Measurements from ENCODE around the gene ASXL2. TPM values are rescaled to one million over a fixed set of nuclear protein-coding genes. Genes with fewer than 3 reads are reported as not detected.

The ASXL2 gene
- polyA plus RNA-seq, 3 donors, result 3.6 to 13.4 (median 7.1) TPM

- Histone ChIP-seq H3K79me2 (ENCODE audit: insufficient read depth, low read length) (peaks cover 20% of the 10 kb centered on the region), H3K9me3 (replicated peaks in 1 of 2; ENCODE audit: control insufficient read depth in 1 of 2, insufficient read depth in 1 of 2, low read length in 2 of 2) (no peaks in the 10 kb centered on the region), H3K36me3 (replicated peaks in 1 of 2; ENCODE audit: control insufficient read depth in 1 of 2, insufficient read depth in 2 of 2, low read length in 2 of 2) (peaks cover 33 to 80% of the 10 kb centered on the region in 2 donors), H3K4me2 (replicated peaks; ENCODE audit: extremely low read depth, low read length, poor library complexity, severe bottlenecking) (no peak overlapping the region), H2AFZ (ENCODE audit: insufficient read depth, low read depth, low read length, poor library complexity, severe bottlenecking) (no peak overlapping the region), H4K20me1 (ENCODE audit: insufficient read depth, low read length) (peaks cover 69% of the 10 kb centered on the region), H3K27me3 (ENCODE audit: control insufficient read depth in 2 of 2, insufficient read depth in 2 of 2, low read length in 2 of 2) (no peaks in the 10 kb centered on the region), H3K27ac (ENCODE audit: low read depth in 1 of 2, low read length in 2 of 2) (no peak overlapping the region), H3K4me3 (replicated peaks in 1 of 3; ENCODE audit: low read depth in 2 of 3, low read length in 3 of 3) (no peak overlapping the region), H3K4me1 (ENCODE audit: control insufficient read depth in 1 of 2, insufficient read depth in 2 of 2, low read length in 2 of 2) (no peaks in the 10 kb centered on the region), H3K9ac (ENCODE audit: insufficient read depth, low read length, poor library complexity, severe bottlenecking) (no peak overlapping the region)
- H3K36me3 Mint-ChIP-seq, result peaks cover 51 to 70% of the 10 kb centered on the region in 2 donors
- H3K9me3 Mint-ChIP-seq, result no peaks in the 10 kb centered on the region
- no peak overlapping the region for H3K4me3 Mint-ChIP-seq
- H3K27ac Mint-ChIP-seq, result peak overlapping the region in 1 of 7 donors; percentile 10
- no peak for TF ChIP-seq CTCF (IDR thresholded peaks at IDR 0.05)
- intact Hi-C loops (cut with micrococcal nuclease), result no loop called here
- H3K27me3 Mint-ChIP-seq (ENCODE audit: low read depth in 3 of 3), result no peaks in the 10 kb centered on the region
- peaks cover 3% of the 10 kb centered on the region for H3K4me1 Mint-ChIP-seq
- DNase-seq, result no peak
- no CpG with 5 or more reads among the region's 2 CpGs for WGBS (ENCODE audit: insufficient coverage)
These were observed 72.3 kb downstream of the ASXL2 start for GRCh38 chr2:25805987-25806386.

- H3K9me3 Mint-ChIP-seq, result no peaks in the 10 kb centered on the region
These were observed 73.9 kb downstream of the ASXL2 start for GRCh38 chr2:25804338-25804737.

More at GRCh38 chr2:25804338-25804737, 73.9 kb downstream of the ASXL2 start:
- peaks cover 65% of the 10 kb centered on the region for H4K20me1 ChIP-seq (ENCODE audit: insufficient read depth, low read length)
- intact Hi-C loops (cut with micrococcal nuclease), result no loop called here
- no peak overlapping the region for H3K27ac Mint-ChIP-seq
- no peaks in the 10 kb centered on the region for H3K9me3 ChIP-seq (replicated peaks in 1 of 2; ENCODE audit: control insufficient read depth in 1 of 2, insufficient read depth in 1 of 2, low read length in 2 of 2)
- H3K4me3 ChIP-seq (replicated peaks in 1 of 3; ENCODE audit: low read depth in 2 of 3, low read length in 3 of 3), result no peak overlapping the region
- H3K4me3 Mint-ChIP-seq, result no peak overlapping the region
- no peak for TF ChIP-seq CTCF (IDR thresholded peaks at IDR 0.05)
- H3K9ac ChIP-seq (ENCODE audit: insufficient read depth, low read length, poor library complexity, severe bottlenecking), result no peak overlapping the region
- H3K4me1 ChIP-seq (ENCODE audit: control insufficient read depth in 1 of 2, insufficient read depth in 2 of 2, low read length in 2 of 2), result no peaks in the 10 kb centered on the region
- H3K36me3 ChIP-seq (replicated peaks in 1 of 2; ENCODE audit: control insufficient read depth in 1 of 2, insufficient read depth in 2 of 2, low read length in 2 of 2), result peaks cover 35 to 83% of the 10 kb centered on the region in 2 donors
- peaks cover 3% of the 10 kb centered on the region for H3K4me1 Mint-ChIP-seq
- H3K27me3 Mint-ChIP-seq (ENCODE audit: low read depth in 3 of 3), result no peaks in the 10 kb centered on the region
- H2AFZ ChIP-seq (ENCODE audit: insufficient read depth, low read depth, low read length, poor library complexity, severe bottlenecking), result no peak overlapping the region
- peaks cover 47 to 66% of the 10 kb centered on the region in 2 donors for H3K36me3 Mint-ChIP-seq
- H3K4me2 ChIP-seq (replicated peaks; ENCODE audit: extremely low read depth, low read length, poor library complexity, severe bottlenecking), result no peak overlapping the region
- no peak overlapping the region for H3K27ac ChIP-seq (ENCODE audit: low read depth in 1 of 2, low read length in 2 of 2)
- DNase-seq, result no peak
- H3K79me2 ChIP-seq (ENCODE audit: insufficient read depth, low read length), result peaks cover 13% of the 10 kb centered on the region
- no CpG with 5 or more reads among the region's 3 CpGs for WGBS (ENCODE audit: insufficient coverage)
- H3K27me3 ChIP-seq (ENCODE audit: control insufficient read depth in 2 of 2, insufficient read depth in 2 of 2, low read length in 2 of 2), result no peaks in the 10 kb centered on the region
